Measurements from ENCODE around the gene FAM83F.
A peak's percentile ranks its signal among the peaks of the same experiment; 100 is the strongest.

The FAM83F gene

DNA sequence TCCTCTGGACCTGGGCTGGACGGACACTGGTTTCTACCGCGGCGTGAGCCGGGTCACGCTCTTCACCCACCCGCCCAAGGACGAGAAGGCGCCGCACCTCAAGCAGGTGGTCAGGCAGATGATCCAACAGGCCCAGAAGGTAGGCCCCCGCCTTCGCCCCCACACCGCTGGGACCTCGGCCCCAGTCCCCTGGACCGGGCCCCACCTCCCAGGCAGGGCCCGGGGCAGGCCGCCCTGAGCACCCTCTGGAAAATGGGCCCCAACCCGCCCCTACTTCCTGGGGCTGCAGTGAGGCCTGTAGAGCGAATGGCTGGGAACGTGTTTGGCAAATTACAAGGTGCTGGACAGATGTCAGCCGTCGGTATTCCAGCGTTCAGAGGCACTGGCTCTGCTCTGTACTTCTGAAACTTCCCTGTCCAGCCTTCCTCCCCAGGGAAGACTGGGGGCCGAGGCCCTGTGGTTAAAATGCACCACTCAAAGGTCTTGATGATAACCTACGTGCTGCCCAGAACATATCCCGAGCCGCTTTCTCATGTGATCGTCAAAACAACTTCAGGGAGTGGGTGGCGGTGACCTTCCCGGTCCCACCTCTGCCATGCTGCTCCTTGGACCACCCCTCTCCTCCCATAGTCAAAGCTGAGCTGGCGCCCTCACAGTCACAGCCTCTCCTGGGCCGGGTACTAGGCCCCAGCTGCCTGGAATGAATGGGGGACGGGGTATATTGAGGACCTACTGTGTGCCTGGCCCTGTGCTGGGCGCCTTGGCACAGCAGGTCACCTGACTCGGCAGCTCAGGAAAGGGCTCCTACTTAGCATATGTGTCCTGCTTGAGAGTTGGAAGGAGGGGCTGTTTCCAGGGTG is 869 bp downstream of the FAM83F start:
- no peak for DNase-seq

DNA sequence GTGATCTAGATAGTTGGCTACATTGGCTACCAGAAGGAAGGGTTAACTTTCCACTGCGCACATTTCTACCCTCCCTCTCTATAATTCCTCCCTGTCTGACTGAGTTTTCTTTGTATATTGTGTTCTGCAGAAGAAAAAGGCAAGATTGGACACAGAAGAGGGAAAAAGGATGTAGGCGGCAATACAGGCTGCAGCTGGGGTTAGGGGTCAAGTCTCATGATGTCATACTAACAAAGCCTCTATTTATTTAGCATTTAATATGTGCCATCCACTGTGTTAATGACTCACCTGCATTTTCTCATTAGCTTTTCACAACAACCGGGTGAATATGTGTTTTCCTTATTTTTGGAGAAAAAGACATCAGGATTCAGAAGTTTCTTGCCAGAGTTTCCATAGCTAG is 2.0 kb downstream of the FAM83F start:
- DNase-seq: no peak

DNA sequence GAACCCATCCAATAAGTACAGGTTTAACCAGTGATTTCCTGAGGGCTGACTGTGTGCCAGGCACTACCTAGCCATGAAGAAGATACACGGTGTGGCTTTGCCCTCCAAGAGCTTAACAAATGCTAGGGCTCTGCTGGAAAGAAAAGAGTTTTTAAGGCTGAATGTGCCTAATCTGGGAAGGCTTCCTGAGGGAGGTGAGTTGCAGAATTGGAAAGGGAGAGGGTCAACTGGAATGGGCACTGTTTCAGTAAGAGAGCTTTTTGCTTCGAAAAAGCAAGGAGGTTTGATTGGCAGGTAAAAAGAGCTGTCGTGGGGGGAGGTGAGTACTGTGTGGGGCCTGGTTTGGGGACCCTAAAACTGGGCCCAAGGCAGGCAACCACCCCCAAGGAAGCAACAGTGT is 2.7 kb downstream of the FAM83F start:
- no peak for DNase-seq

DNA sequence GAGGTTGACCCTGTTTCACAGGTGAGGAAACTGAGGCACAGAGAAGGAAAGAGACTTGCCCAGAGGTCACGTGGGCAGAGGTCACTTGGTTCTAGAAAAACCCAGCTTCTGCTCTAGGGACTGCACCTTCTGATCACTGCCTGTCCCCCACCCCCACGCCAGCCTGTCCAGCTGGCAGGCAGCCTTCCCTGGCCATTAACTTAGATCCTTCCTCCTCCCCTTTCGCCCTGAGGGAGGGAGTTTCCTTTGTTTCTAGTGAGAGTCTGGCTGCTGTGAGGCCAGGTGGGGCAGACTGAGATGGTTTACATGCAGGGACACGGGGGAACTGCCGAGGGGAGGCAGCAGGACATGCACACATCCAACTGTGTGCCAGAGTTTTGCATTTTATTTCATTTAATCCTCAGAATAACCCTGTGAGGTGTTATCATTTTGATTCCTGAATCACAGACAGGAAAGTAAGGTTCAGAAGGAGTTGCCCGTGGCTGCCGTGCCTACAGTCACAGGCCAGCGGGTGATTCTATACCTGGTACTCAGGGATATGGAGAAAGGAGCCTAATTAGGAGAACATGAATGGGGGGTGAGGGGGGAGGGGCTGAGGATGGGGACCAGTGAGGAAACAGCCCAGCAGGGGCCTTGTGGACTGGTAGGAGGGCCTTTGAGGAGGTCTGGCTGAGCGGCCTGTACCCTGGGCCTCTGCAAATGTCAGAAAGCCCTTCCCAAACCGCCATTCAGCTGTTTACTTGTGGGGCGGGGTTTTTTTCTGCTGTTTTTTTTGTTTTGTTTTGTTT is 3.4 kb downstream of the FAM83F start:
- no peak for DNase-seq

DNA sequence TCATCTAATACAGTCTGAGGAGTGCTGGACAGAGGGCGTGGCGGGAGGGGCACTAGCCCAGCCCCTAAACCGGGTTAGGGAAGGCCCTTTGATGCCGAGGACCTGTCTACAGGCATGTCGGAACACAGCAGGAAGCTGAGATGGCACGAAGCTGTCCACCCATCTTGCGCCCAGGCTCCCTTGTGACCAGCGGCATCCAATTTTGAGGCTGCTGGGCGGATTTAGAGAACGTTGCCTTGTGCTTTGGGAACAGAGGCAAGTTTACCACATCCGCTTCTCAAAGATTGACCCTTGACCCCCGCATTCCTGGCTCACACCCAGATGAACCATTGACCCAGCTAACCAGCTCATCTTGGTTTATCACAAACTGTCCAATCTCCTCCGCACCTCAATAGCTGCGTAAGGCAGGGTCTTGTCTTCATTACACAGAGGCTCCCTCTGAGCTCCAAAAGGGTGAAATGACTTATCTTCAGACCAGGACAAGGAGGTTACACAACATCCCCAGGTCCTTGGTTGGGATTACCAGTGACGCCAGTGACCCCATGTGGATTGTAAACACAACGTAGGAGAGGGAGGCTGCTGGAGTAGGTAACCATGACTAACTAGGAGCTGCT is 4.5 kb downstream of the FAM83F start:
- no peak for DNase-seq

DNA sequence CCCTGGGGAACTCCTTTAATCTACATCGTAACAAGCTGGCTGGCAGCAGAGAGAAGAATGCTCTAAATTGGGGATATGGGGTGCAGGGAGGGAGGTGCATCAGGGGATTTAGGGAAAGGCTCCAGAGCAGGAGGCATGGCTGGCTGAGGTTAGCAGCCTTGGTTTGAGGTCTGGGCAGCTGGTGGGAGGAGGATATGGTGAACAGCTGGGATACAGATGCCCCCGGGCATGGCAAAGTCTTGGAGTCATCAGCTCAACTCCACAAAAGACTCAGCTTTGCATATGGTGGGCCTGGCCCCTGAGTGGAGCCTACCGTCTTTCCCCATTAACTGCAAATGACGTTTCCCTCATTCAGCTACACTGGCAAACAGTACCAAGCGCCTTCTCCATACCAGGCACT is 5.4 kb downstream of the FAM83F start:
- DNase-seq: no peak

DNA sequence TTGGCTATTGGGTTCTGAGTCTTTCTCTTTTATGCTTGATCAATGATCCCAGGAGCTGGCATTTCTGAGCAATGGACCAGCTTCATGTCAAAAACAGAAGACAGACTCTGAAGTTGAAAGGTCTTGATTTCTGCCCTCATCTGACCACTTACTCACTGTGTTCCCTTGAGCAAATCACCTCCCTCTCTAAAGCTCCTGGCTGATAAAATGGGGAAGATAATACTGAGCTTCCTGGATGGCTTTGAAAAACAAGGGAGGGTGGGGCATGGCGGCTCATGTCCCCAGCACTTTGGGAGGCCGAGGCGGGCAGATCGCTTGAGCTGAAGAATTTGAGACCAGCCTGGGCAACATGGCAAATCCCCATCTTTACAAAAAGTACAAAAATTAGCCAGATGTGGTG is 6.4 kb downstream of the FAM83F start:
- no peak for DNase-seq

DNA sequence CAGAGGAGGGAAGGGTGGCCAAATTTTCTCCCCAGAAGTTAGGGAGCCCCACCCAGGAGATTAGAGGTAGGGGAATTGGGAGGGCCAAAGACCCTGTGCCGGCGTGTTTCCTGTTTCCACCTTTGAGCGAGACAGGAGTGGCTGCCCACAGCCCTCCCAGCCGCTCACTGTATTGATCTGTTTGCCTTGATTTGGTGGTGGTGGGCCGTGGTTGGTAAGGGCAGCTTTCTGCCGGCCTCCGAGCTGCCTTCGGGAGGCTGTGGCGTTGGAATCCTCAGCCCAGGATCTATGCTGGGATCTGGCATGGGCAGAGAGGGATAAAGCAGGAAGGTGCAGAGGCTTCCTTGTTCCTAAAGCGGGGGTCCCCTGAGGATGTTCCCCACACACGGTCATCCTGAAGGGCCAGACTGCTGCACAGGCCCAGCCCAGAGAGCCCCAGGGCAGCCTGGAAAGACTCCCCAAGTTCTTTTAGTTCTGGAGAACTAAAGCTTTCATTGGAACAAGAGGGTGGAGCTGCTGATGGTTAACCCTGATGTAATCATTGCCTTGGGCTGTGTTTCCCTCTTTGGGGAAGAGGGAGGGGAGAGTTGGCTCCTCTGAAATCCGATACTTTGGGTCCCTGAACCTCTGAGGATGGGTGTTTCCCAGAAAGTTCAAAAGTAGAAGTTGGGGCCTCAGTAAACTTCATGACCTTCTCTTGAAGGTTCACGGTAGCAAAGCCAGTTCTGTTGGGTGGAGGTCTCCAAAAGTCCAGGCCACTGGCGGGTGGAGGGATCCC is 7.2 kb downstream of the FAM83F start:
- DNase-seq: no peak

DNA sequence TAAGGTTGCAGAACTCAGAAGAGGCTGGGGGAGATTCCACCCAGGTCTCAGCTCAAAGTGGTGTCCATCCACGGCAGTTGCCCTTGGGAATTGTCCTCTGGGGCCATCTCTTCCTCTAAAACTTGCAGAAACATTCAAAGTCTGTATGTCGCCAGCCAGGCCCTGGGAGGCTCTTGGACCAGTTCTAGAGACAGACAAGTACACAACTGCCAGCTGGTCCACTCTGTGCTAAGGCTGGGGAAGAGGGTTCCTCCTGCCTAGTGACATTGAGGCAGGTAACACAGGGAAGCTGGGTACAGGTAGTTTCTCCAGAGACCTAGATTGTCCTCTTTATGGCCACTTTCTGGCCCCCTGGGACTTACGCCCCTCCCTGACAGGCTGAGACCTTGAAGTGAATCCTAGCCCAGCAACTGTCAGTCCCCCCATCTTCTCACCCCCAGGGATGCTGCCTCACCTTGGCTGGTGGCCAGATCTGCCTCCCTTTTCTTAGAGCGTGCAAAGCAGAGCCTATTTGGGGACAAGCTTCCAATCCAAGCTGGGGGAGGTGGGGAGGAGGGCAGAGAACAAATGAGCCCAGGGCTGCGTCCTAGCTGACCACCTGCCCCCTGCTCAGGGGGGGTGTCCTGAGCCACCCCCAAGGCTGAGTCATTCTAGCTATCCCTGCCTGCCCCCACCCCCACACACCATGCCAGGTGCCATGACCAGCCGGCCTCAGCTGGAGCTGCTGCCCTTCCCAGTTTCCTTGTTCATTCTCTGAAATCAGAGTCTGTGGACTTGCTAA is 8.4 kb downstream of the FAM83F start:
- no peak for DNase-seq

DNA sequence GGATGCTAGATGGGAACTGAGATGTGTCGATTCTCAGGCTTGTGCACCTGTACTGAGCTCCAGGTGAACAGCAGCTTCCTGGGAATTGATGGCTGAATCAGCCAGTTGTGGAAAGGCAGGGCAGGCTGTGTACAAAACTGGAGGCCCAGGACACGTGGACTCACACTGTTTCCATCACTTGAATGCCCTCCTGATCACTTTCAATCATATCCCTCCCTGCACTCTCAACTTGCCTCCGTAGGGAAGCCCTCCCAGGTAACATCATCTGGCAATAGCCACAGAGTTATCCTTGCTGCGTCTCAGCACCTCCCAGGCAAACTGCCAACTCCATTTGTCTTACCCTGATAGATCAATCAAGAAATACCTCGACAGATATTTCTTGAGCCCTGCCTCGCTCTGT is 10.1 kb downstream of the FAM83F start:
- DNase-seq: no peak

DNA sequence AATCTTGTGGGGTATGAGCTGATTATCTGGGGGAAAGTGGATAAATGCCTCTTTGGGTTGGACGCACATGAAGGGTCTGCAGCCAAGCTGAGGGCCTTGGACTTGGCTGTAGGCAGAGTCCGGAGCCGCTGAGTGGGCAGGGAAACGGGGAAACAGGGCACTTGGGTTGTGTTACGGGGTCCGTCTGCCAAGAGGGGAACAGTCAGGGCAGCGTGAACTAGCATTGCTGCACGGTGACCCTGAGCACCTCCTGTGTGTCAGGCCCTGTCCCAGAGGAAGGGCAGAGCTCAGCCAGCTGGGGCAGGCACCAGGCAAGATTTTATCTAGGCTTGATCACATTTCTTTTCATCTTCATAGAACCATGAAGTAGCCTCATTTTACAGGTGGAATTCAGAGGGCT is 11.9 kb downstream of the FAM83F start:
- DNase-seq: no peak

DNA sequence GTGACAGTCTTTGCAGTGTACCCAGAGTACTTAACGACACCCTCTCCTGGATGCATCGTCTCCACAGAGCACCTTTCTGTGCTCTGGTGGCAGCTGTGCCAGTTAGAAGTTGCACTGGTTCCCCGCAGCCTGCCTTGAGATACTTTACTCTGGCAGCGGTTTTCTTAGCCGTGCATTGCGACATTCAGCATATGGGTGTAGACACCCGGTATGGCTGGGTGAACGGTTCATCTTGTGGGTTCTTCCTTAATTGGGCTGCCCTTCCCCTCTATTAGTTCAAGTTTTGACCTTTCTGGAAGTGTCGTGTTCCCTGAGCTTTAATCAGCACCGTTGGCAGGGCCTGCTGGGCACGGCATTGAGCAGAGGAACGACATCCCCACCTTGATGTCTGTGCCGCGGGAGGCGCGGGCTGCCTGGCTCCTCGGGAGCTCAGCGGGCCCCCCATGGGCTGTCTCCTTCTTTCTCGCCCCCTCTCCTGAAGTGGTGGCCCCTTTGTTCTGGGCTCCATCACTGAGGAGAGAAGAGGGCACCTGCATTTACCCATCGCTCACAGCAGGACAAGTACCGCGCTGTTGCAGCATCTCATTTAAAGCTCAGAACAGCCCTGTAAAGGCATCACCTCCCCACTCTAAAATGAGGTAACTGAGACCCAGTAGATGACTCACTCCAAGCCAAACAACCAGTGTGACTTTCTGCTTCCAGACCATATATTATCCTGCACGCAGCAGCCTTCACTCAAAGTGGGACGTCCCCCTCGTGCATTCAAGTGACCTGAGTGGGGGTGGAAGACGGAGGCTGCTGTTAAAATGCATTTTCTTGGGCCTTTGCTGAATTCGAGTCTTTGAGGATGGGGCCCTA is 13.3 kb downstream of the FAM83F start:
- no peak for DNase-seq

DNA sequence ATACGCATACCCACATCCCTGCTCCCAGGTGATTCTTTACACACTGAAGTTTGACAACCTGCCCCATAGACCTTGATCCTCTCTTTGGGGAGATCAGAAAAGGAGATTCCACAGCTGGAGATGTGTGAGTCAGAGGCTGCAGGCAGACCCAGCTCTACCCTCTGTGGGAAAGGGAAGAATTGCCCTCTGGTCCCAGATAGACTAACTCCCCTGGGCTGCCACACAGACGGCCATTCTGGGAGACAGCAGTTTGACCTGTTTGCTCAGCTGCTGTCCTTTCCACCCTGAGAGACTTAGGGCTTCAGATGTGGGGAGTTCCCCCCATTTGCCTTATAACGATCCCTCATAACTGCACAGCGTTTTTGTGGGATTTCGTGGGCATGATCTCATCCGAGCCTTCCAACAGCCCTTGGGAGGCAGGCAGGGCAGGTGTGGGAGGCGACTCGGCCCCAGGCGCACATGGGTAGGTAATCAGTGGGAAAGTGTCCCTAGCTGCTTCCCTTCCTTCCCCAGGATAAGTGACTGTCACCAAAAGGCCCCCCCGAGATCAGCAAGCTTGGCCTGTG is 14.1 kb downstream of the FAM83F start:
- DNase-seq: no peak

DNA sequence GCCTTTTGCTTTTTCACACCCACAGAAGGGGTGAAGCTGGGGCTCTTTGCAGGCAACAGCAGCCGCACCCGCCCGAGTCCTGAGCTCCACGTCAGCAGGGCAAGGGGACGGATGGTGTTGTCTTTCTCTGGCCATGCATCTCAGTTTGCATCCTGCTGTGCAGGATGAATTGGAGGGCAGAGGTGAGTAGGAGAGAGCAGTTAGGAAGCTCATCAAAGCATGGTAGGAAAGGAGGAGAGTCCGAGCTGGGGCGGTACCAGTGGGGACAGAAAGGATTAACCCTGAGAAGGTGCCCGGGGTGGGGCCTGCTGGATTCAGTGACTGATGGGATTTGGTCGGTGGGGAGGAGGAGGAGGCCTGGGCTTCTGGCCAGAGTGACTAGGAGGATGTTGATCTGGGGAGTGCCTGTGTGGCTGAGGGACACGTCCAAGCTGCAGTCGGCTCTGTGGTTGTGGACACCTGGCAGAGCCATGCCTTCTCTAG is 14.6 kb downstream of the FAM83F start:
- DNase-seq: no peak

DNA sequence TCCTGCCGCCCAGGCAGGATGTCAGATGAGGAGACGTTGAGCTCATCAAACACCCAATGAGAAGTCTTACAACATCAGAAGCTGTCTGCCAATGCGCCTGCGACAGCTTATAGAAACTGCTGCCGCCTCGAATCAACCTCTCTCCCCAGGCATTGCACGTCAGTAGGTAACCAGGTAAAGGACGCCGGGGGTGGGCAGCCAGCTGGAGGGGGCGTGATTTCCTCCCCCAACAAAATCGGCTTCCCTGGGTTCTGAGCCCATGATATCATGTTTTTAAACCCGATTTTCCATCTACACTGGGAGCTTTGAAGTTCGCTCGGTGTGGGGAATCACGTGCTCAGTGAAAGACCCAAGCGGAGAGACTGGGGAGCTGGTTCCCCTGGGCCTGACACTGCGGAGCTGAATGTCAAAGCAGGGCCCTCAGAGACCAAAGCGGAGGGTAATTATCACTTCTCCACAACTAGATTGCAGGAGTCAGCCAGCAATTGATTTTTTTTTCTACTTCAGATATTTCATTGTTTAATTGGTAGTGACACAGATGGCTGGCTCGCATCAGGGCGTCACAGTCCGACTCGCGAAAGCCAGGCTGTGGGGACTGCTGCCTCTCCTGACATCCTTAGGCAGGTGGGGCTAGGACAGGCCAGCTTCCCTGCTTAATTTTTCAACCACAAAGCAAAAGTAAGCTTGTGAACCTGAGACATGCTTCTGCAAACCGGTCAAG is 15.4 kb downstream of the FAM83F start:
- DNase-seq: peak; percentile 16

DNA sequence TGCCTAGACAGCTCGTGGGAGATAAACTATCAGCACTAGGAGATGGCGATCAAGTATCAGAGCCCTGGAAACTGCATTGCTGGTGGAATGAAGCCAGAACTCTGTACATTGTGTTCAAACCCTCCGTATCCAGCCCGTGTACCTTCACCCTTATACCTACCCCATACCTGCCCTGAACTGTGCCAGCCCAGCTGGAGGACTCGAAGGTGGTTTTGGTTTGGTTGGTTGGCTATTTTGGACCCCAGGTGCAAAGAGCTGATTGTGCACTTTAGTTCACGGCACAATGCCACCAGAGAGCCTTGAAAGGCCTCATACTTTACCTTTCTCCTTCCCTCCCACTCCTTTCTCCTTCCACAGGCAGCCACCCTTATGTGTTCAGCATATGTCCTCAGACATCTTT is 16.0 kb downstream of the FAM83F start:
- DNase-seq: no peak

DNA sequence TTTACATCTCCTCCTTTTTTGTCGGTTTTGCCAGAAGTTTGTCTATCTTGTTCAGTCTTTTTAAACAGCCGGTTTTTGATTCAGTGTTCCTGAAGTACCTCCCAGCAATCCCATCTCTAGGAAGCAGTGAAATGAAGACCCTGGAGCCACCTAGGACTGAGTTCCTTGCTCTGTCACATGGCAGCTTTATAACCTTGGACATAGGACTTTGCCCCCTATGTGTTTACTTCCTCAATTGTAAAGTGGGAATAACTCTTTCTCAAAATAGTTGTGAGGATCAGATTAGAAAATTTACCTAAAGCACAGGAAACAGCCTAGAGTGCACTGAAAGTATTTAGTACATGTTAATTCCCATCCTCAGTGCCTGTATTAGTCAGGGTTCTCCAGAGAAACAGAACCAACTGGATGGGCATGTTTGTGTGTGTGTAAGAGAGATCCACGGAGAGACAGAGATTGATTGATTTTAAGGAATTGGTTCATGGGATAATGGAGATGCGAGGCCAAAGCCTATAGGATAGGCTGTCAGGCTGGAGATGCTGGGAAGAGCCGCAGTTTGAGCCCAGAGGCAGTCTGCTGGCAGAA is 20.0 kb downstream of the FAM83F start:
- no peak for DNase-seq

DNA sequence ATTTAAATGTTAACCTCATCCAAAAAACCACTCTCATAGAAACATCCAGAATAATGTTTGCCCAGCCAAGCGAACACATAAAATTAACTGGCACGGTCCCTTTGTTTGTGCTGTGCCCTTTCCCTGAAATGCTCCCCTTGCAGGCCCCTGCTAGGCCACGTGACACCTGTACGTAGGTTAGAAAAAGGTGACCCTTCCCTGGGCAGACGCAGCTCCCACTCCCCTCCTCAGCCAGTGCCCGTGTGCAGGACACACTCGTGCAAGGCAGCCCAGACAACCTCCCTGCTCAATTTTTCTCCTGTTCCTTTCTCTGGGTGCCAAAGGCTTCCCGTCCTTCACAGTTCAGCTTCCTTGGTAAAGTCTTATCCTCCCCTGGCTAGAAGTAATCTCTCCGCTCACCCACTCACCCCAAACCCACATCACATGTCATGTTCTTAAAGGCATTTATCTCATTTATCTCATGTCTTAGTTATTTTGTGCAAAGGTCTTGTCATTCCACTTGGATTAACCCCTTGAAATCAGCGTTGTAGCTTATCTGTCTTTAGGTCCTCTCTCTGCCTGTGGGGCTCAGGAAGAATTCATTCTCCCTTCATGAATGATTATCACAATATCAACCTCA is 20.7 kb downstream of the FAM83F start:
- no peak for DNase-seq

DNA sequence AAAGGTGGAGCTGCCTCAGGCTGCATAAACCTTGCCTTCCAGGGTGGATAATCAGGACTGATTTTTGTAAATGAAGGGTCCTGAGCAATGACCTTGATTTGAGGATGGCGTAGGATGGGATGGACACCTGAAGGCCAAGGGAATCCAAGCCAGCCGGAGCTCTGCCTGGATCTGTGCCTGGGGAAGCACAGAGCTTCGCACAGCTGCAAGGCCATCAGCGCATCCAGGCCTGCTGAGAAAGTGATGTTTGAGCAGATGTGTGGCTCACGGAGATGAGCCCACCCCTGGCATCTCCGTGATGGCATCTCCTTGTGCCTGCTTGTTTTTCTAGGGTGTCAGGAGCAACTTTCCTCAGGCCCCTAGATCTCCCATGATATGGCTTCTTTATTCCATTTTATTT is 23.3 kb downstream of the FAM83F start:
- no peak for DNase-seq

Data from CD4-positive, alpha-beta T cell treated with Interleukin-10 for 1 hour (primary cell).